HG03025 (cell line): ENCODE measurements around the gene ACP3.
"Not testable (repeated sequence)": the region's sequence is repeated elsewhere in the genome, so short reads cannot be mapped to it uniquely, and the experiment has no call there.

Experiments
- ATAC-seq: cut with Tn5 transposase; IDR thresholded peaks from one replicate; pipeline ENCODE4 v1.9.1; 2021; ENCODE audit warnings: mild to moderate bottlenecking, moderate library complexity; ENCODE audit not compliant: unreplicated experiment, low FRiP score

The ACP3 gene

GRCh38 chr3:132354916-132355702, 37.9 kb downstream of the ACP3 start:
- no peak for ATAC-seq

GRCh38 chr3:132356568-132356967, 39.4 kb downstream of the ACP3 start:
- ATAC-seq: no peak

- no peak for ATAC-seq
Measured at GRCh38 chr3:132360717-132361116, 43.5 kb downstream of the ACP3 start.

GRCh38 chr3:132362329-132362728, 45.1 kb downstream of the ACP3 start:
- no peak for ATAC-seq

GRCh38 chr3:132368515-132368914, 51.3 kb downstream of the ACP3 start:
- ATAC-seq: no peak

GRCh38 chr3:132368962-132369361, 51.8 kb downstream of the ACP3 start:
- no peak for ATAC-seq

GRCh38 chr3:132376945-132377354, 59.7 kb downstream of the ACP3 start:
- not testable (repeated sequence) for ATAC-seq

- ATAC-seq: no peak
Measured at GRCh38 chr3:132378048-132378762, 61.0 kb downstream of the ACP3 start.

- ATAC-seq: no peak
Measured at GRCh38 chr3:132378846-132379245, 61.6 kb downstream of the ACP3 start.

- no peak for ATAC-seq
Measured at GRCh38 chr3:132380920-132381319, 63.7 kb downstream of the ACP3 start.

GRCh38 chr3:132381348-132381944, 64.2 kb downstream of the ACP3 start:
- ATAC-seq: no peak

GRCh38 chr3:132382267-132382666, 65.1 kb downstream of the ACP3 start:
- ATAC-seq: no peak

- ATAC-seq: no peak
Measured at GRCh38 chr3:132382688-132383194, 65.5 kb downstream of the ACP3 start.

- no peak for ATAC-seq
Measured at GRCh38 chr3:132386259-132386658, 69.1 kb downstream of the ACP3 start.

- ATAC-seq: not testable (repeated sequence)
Measured at GRCh38 chr3:132392675-132393074, 75.5 kb downstream of the ACP3 start.

- no peak for ATAC-seq
Measured at GRCh38 chr3:132394320-132394719, 77.1 kb downstream of the ACP3 start.

- ATAC-seq: no peak
Measured at GRCh38 chr3:132395126-132395525, 77.9 kb downstream of the ACP3 start.

- ATAC-seq: no peak
Measured at GRCh38 chr3:132396255-132396654, 79.0 kb downstream of the ACP3 start.

- not testable (repeated sequence) for ATAC-seq
Measured at GRCh38 chr3:132396776-132397175, 79.6 kb downstream of the ACP3 start.

- no peak for ATAC-seq
Measured at GRCh38 chr3:132399054-132399929, 82.1 kb downstream of the ACP3 start.
